Parathyroid adenoma (tissue), 2 donors: Measurements from ENCODE around the gene LFNG.
A peak's percentile ranks its signal among the peaks of the same experiment; 100 is the strongest.

ENCODE experiments used
- H2AFZ ChIP-seq: fragments of 300-600 bp; sonication (generic); one replicate; pipeline ENCODE4 v1.7.0; 2017; ENCODE audit warnings: antibody characterized with exemption, mild to moderate bottlenecking
- H3K27ac ChIP-seq: fragments of 300-600 bp; sonication (generic); one replicate; pipeline ENCODE4 v1.7.0; 2017
- H3K27me3 ChIP-seq: fragments of 300-600 bp; sonication (generic); one replicate; pipeline ENCODE4 v1.7.0; 2017; ENCODE audit warnings: low read length; ENCODE audit not compliant: control insufficient read depth, insufficient read depth
- H3K36me3 ChIP-seq: fragments of 300-600 bp; sonication (generic); one replicate; pipeline ENCODE4 v1.7.0; 2017; ENCODE audit warnings: low read length; ENCODE audit not compliant: control insufficient read depth, insufficient read depth
- H3K4me1 ChIP-seq: fragments of 300-600 bp; sonication (generic); one replicate; pipeline ENCODE4 v1.7.0; 2017; ENCODE audit warnings: control low read depth
- H3K4me2 ChIP-seq: fragments of 300-600 bp; sonication (generic); one replicate; pipeline ENCODE4 v1.7.0; 2017; ENCODE audit warnings: low read length
- H3K4me3 ChIP-seq: fragments of 300-600 bp; sonication (generic); one replicate; pipeline ENCODE4 v1.7.0; 2017; ENCODE audit warnings: low read depth, low read length
- H3K79me2 ChIP-seq: fragments of 300-600 bp; sonication (generic); one replicate; pipeline ENCODE4 v1.7.0; 2017; ENCODE audit warnings: control low read depth
- H3K9ac ChIP-seq: fragments of 300-600 bp; sonication (generic); one replicate; pipeline ENCODE4 v1.7.0; 2017; ENCODE audit warnings: mild to moderate bottlenecking
- H3K9me3 ChIP-seq: fragments of 300-600 bp; sonication (generic); one replicate; pipeline ENCODE4 v1.7.0; 2017; ENCODE audit warnings: low read length; ENCODE audit not compliant: control insufficient read depth
- CTCF ChIP-seq: fragments of 300-600 bp; sonication (generic); IDR thresholded peaks from one replicate; pipeline ENCODE4 v1.7.0; 2017; ENCODE audit warnings: antibody characterized with exemption, mild to moderate bottlenecking
- donor health status: primary hyperparathyroidism.

Gene LFNG

GRCh38 chr7:2522780-2523433 is 3.3 kb downstream of the LFNG start:
- Histone ChIP-seq H2AFZ (no peak overlapping the region), H3K4me1 (no peaks in the 10 kb centered on the region), H3K9ac (no peak overlapping the region), H3K9me3 (no peaks in the 10 kb centered on the region), H3K36me3 (no peaks in the 10 kb centered on the region), H3K4me2 (peak overlapping the region; percentile 33), H3K27me3 (no peaks in the 10 kb centered on the region), H3K27ac (no peak overlapping the region), H3K4me3 (peak overlapping the region; percentile 29), H3K79me2 (no peaks in the 10 kb centered on the region)
- TF ChIP-seq CTCF = no peak

DNA sequence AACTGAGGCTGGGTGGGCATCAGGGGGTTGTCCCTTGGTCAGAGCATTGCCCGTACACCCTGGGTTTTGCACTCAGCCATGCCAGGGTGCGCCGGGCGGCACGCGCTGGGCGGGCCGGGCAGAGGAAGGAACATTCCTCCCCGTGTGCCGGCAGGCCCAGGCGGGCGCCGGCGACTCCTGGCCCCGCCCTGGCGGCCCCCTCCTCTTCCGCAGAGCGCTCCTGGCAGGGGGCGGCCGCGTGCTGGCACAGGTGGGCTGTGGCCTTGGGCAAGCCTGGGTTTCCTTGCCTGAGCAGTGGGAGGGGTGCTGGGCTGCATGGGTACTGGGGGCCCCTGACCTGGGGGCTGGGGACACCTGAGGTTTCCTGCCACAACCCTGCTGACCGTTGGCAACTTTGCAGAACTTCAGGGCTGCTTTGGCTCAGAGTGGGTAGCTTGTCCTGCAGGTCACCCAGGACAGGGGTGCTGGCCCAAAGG is 3.9 kb downstream of the LFNG start:
- Histone ChIP-seq H3K9ac (no peak overlapping the region), H3K27ac (no peak overlapping the region), H3K4me2 (peak overlapping the region; percentile 33), H3K36me3 (no peaks in the 10 kb centered on the region), H2AFZ (no peak overlapping the region), H3K4me1 (no peaks in the 10 kb centered on the region), H3K27me3 (no peaks in the 10 kb centered on the region), H3K4me3 (no peak overlapping the region), H3K9me3 (no peaks in the 10 kb centered on the region), H3K79me2 (no peaks in the 10 kb centered on the region)
- TF ChIP-seq CTCF = no peak

DNA sequence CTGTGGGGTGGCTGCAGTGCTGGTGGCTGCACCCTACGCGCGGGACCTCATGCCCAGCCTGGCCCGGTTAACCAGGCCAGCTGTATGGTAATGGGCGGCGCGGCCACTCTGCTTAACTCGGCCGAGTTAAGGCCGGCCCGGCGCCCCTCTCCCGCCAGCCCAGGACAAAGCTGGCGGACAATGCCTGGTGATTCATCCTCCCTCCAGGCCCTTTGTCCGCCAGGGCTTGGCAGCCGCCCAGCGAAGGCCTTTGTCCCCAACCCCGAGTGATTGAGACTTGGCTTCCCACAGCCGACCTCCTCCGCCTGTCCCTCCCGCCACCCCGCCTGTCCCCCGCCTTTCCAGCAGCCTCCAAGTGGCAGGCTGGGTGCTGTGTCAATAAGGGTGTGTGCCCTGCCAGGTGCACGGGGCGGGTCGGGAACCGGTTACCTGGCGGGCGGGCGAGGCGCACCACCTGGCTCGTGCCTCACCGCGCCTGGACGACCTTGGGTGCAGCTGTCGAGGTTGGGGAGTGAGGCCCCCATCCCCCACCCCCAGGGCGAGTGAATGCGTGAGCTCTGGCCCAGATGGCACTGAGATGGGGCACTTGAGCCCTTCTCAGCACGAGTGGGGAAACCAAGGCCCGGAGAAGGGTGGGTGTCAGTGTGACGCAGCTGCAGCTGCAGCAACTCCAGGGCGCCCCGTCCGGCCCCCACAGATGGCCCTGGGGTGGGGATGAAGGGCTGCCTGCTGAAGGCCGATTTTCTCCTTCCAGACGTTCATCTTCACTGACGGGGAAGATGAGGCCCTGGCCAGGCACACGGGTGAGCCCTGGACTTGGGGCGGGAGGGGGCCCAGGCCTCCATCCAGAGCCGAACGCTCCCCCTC is 4.6 kb downstream of the LFNG start:
- H3K4me2 ChIP-seq = peak overlapping the region; percentile 22
- no peaks in the 10 kb centered on the region for H3K4me1 ChIP-seq
- no peaks in the 10 kb centered on the region for H3K36me3 ChIP-seq
- no peak overlapping the region for H3K27ac ChIP-seq
- H3K4me3 ChIP-seq = no peak overlapping the region
- no peak overlapping the region for H3K9ac ChIP-seq
- TF ChIP-seq CTCF = no peak
- no peak overlapping the region for H2AFZ ChIP-seq
- no peaks in the 10 kb centered on the region for H3K79me2 ChIP-seq
- no peaks in the 10 kb centered on the region for H3K9me3 ChIP-seq
- H3K27me3 ChIP-seq = no peaks in the 10 kb centered on the region

DNA sequence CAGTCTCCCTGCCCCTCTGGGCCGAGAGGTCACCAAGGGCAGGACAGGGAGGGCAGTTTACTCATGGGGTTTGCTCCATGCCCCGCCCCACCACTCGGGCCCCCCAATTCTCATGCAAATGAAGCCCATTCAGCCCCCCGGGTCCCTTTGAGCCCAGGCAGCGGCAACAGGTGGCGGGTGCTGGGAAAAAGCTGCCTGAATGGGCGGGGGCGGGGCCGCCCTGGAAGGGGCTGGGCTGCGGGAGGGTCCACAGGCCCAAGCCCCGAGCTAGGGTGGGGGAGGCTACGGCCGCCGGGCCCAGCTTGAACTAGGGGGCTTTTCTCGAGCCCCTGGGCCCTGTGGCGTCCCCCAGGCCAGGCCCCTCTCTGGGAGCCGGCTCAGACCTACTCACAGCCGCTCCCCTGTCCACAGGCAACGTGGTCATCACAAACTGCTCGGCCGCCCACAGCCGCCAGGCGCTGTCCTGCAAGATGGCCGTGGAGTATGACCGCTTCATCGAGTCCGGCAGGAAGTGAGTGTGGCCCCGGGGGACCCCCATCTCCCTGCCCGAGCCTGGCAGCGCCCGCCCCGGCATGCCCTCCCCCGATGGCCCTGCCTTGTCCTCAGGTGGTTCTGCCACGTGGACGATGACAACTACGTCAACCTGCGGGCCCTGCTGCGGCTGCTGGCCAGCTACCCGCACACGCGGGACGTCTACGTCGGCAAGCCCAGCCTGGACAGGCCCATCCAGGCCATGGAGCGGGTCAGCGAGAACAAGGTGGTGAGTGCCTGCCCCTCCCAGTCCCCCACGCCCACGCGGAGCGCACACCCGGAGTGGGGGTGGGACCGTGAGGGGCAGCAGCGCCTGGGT is 5.5 kb downstream of the LFNG start:
- H3K9me3 ChIP-seq = no peaks in the 10 kb centered on the region
- no peak overlapping the region for H3K4me3 ChIP-seq
- no peaks in the 10 kb centered on the region for H3K36me3 ChIP-seq
- no peak for TF ChIP-seq CTCF
- H3K27me3 ChIP-seq = no peaks in the 10 kb centered on the region
- no peaks in the 10 kb centered on the region for H3K79me2 ChIP-seq
- H3K4me2 ChIP-seq = no peak overlapping the region
- no peak overlapping the region for H3K9ac ChIP-seq
- no peak overlapping the region for H3K27ac ChIP-seq
- no peaks in the 10 kb centered on the region for H3K4me1 ChIP-seq
- H2AFZ ChIP-seq = no peak overlapping the region
